UCSD-AML1 (cell line): Measurements from ENCODE around the gene SRRM2.

Source experiments
- DNase-seq: peaks from one replicate; lab custom pipeline; 2025; ENCODE audit not compliant: unreplicated experiment; lab: John Stamatoyannopoulos, UW

Gene SRRM2

GRCh38 chr16:2818272-2818876, 65.9 kb downstream of the SRRM2 start:
- no peak for DNase-seq

- no peak for DNase-seq
These were observed 66.9 kb downstream of the SRRM2 start for GRCh38 chr16:2819179-2819938.

GRCh38 chr16:2819939-2820835, 67.7 kb downstream of the SRRM2 start:
- no peak for DNase-seq
